GM19452 (cell line): ENCODE measurements around the gene ANKRD36B.
"Not testable (repeated sequence)": the region's sequence is repeated elsewhere in the genome, so short reads cannot be mapped to it uniquely, and the experiment has no call there.

Experiments
- ATAC-seq: cut with Tn5 transposase; IDR thresholded peaks from one replicate; pipeline ENCODE4 v1.9.1; 2021; ENCODE audit not compliant: unreplicated experiment

ANKRD36B gene

DNA sequence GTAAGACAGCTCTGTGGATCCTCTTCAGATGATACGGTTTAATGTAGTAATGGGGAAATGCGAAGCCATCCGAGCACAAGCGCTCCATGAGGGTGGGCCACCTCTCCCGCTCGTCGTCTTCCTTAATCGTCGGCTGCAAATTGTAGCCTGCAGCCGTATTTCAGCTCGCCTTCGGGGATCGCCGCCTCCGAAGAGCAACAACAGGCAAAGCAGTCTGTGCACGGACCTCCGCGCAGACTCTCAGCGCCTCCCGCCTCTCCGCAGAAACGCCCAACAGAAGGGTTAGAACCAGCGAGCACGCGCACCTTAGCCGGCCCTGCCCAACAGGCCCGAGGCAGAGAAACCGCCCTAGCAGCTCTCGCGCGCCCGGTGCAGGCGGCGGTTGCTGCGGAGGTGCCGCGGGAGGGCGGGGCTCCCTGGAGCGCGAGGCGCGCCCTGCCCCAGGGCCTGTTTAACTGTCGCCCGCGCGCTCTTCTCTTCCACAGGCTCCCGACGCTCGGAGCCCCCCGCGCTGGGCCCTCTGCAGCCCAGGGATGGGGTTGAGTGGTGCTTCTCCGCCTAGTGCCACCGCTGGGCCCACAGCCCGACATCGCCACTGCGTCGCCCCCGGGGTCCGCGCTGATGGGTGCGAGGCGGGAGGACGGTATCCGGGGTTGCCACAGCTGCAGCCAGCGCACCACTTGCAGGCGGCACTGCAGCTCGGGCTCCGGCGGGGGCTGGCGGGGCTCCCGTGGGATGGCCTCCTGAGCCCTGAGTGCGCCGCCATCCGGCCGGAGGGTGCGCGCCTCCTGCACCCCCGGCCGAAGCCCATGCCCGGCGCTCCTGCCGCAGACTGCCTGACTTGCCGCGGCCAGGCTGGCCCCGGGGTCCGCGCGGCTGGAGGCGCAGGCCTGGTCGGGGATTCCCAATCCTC is at the start of gene ANKRD36B:
Gene ANKRD36B, minus strand, starts transcription at position 280 of the 913 bp plus-strand sequence. Its CDS starts 192 bp downstream, at position 88.
- peak; percentile 76 for ATAC-seq

DNA sequence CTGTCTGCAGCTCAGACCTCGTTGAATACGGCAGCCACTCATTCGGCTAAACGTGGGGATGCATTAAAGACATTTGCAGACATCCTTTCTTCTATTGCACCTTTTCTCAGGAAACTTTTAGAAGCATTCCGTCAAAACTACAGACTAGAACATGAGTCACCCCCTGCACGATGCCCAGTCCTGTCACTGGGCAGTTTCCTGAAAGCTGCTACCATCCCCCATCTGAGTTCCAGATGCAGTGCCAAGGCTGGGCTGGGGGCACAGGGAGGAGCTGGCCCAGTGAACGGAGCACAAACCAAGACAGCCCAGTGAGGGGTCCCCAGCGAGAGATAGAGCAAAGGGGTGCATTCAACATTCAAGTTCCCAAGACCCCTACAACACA is 36.4 kb upstream of the ANKRD36B start:
- ATAC-seq = not testable (repeated sequence)

DNA sequence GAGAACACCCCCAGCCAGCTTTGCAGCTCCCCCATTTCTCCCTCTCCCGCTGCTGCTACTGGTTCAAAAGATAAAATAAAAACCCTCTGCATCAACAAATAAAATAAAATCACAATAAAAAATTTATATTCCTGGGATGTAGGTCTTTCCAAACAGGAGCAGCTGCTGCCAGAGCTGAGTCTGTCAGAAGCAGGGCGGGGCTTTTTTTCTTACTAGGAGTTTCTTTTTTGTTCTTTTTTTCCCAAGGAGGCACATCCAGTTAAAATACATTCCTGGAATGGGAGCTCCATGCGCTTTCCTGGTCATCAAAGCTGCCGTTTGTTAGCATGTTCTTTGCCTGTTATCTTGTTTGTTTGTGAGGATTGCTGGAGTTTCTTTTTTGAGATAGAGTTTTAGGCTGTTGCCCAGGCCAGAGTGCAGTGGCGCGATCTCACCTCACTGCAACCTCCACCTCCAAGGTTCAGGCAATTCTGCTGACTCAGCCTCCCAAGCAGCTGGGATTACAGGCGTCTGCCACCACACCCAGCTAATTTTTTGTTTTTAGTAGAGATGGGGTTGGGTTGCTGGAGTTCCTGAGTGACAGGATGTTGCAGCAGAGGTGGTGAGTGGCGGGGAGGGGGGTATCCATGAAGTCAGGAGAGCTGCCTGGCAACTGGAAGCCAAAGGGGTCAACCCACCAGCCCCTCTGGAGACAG is 35.8 kb upstream of the ANKRD36B start:
- ATAC-seq = not testable (repeated sequence)

DNA sequence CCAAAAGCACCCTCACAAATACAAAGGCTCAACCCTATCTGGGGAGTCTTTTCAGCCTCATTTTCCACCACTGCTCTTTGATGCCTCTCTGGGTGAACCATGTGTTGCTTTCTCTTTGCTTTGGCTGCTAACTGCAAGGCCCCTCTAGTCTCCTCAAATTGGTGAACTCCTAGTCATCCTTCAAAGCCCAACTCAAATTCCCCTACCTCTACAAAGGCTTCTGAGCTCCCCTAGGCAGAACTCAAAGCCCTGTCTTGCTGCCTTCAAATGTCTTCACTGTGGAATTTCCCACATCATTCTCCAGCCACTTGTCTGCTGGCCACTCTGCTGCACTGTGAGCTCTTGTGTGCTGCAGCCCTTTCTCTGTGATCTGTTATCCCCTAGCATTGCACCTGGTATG is 33.3 kb upstream of the ANKRD36B start:
- ATAC-seq = not testable (repeated sequence)

DNA sequence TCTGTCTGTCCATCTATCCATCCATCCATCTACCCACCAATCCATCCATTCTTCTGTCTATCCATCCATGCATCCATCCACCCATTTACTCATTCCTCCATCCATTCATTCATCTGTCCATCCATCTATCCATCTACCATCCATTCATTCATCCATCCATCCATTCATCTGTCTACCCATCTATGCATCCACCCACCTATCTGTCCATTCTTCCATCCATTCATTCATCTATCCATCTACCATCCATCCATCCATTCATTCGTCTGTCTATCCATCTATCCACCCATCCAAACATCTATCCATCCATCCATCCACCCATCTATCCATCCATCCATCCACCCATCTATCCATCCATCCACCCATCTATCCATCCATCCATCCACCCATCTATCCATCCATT is 30.8 kb upstream of the ANKRD36B start:
- not testable (repeated sequence) for ATAC-seq

DNA sequence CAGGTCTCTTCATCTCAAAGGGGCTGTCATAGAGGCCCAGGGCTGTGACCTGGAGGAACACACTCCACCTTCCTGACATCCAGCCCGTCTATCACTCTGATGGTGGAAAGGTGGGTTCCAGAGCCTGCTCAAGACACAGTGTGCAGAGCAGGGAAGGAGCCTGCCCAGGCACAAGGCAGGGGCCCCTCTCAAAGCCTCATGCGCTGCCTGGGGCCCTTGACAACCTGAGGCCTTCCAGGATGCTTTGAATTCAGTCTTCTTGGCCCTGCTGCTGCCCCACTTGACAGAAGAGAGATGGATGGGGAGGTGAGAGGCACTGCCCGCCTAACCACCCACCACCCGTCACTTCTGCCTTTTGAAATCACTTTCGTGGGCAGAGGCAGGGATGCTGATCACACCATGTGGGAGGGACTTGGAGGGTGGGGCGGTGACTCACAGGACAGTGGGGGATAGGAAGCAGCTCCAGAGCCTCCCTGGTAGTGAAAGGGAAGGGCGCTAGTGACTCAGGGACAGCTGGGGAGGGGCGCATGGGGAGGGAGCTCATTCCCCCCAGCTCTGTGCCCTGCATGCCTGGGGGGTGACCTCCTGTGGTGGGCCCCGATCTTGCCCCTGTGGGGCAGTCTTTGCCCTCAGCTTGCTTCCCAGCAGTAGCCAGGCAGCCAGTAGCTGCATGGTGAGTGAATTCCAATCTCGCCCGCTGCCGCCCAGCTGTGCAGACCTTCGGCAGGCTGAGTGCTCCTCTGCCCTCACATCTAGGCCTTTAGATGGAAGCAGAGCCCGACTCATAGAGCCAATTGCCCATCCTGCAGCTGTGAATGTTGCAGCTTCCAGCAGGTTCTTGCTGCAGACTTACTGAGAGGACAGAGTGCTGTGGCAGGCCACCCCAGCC is 29.5 kb upstream of the ANKRD36B start:
- not testable (repeated sequence) for ATAC-seq

DNA sequence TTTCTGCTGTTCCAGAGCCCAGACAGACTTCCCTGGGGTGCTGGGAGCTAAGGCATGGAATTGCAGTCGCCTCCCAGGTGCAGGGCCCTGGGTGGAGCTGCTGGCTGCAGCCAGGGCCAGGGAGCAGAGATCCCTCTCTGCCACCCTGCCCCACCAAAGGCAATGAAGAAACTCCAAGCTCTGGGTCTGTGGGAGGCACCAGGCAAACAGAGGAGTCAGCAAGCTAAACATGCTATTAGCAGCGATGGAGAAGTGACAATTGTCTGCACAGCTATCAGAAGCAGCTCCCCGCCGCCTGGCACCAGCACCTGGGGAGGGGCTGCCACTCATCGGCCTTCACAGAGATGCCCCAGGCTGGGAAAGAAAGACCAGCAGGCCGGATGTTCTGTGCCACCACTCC is 28.2 kb upstream of the ANKRD36B start:
- ATAC-seq = no peak

DNA sequence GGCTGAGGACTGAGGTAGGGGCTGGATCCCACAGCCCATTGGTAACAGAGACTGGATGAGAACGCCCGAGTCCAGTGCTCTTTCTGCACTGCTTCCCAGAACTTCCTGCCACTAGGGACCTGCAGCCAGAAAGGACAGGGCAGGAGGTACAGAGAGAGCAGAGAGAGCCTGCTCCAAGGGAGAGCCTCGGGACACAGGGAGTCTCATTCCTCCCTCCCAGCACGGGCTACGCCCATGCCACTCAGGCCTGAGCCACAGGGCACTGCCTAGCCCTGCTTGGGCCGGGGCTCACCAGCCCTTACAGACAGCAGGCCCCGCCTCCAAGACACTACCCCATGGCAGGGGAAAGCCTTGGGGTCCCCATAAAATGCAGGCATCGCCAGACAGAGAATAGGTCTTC is 26.1 kb upstream of the ANKRD36B start:
- ATAC-seq = not testable (repeated sequence)

DNA sequence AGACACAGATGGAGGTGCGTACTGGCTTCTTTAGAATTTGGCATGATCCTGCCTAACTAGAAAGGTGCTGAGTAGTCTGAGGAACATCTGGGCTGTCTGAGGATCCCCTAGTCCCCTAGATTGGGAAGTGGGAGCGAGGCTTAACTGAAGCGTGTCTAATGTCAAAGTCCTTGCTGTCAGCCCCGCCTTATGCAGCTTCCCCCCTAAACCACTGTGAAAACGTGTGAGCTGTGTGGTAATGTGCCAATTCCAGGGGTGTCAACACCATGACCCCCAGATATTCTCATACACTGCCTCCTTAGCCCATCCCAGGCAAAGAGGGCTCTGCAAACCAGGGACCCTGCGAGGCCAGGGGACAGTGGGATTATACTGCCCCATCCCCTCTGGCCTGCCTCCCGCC is 22.2 kb upstream of the ANKRD36B start:
- not testable (repeated sequence) for ATAC-seq

DNA sequence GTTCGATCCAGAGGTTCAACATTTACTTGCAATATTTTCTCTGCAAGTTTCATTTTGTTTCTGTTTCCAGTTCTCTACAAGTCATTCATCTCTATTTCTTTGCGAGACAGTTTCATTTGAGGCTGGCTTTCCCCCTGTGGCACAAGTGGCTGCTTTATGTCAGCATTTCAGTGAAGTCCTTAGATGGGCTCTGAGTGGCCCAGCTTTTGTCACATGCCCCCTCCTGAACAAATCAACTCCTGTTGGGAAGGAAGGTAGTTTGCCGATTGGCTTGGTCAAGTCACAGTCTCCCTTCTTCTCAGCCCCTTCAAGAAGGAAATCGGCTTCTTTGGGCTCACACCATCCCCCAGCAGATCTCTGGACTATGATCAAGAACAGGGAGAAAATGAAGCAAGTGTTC is 19.1 kb upstream of the ANKRD36B start:
- ATAC-seq = not testable (repeated sequence)

DNA sequence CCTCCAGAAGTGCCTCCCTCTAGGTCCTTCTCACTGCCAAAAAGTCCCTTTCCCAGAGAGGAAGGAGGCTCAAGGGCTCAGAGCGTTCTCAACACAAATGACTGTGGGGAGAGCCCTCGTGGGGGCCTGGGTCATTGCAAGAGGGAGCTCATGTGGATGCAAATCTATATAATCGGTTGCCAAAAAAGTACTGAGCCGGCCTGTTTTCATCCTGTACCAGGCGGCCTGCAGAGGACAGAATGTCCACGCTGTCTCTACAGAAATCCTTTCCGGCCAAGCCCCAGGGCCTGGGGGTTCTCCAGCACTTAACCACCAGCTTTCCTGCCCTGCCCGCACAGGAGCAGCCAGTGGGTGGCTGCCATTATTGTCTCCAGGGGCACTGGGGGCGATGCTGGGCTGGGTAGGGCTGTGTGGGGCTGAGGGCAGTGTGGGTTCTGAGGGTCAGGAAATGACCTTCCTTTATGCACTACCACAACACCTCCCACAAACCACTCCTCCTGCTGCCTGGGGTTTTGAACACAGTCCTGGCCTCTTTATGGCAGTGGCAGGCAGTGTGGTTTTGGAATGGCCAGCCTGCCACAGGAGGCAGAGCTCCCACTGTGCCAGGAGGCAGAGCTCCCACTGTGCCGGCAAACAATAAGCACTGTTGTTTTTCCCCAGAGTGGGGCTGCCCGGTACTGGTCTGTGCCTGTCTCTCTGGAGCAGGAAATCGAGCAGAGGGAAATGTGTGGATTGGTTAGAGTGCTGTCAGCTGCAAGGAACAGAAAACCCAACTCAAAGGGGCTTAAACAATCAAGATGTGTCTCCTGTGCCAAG is 16.1 kb upstream of the ANKRD36B start:
- ATAC-seq = not testable (repeated sequence)

DNA sequence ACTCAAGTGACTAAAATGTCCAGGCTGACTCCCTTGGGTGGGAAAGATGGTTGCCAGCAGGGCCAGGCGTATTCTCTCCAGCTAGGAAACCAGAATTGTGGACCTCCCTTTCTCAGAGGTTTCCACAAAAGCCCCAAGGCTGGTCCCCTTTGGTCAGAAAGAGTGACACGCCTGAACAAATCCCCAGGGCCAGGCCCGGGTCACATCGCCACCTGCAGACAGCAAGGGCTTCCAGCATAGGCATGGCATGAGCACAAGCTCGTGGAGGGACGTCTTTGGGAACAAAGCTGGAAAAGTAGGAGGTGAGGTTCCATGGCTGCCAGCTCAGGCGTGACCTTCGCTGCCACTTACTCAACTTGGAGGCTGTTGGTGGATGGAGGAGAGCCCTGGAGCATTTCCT is 15.4 kb upstream of the ANKRD36B start:
- ATAC-seq = not testable (repeated sequence)

DNA sequence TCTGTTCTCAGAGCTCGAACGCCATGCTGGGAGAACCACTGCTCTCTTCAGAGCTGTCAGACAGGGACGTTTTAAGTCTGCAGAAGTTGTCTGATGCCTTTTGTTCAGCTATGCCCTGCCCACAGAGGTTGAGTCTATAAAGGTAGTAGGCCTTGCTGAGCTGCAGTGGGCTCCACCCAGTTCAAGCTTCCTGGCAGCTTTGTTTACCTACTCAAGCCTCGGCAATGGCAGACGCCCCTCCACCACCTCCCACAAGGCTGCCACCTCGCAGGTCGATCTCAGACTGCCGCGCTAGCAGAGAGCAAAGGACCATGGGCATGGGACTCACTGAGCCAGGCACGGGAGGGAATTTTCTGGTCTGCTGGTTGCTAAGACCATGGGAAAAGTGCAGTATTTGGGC is 11.9 kb upstream of the ANKRD36B start:
- ATAC-seq = not testable (repeated sequence)

DNA sequence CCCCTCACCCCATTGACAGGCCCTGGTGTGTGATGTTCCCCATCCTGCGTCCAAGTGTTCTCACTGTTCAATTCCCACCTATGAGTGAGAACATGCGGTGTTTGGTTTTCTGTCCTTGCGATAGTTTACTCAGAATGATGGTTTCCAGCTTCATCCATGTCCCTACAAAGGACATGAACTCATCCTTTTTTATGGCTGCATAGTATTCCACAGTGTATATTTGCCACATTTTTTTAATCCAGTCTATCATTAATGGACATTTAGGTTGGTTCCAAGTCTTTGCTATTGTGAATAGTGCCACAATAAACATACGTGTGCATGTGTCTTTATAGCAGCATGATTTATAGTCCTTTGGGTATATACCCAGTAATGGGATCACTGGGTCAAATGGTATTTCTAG is 6.5 kb upstream of the ANKRD36B start:
- ATAC-seq = not testable (repeated sequence)

DNA sequence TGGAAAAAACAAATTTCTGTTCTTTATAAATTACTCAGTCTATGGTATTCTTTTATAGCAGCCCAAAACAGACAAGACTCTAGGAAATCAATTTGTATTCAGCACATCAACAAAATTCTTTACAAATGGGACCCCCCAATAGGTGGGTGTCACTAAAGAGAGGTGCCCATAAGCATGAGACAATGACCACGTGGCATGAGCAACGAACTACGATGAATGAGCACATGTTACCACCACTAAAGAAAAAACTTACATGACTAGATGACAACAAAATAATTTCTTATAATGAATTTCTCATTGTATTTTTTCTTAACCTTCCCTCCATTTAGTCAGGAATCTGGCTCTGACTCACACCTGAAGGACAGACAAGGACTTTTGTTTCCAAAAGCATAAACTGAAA is 3.8 kb upstream of the ANKRD36B start:
- not testable (repeated sequence) for ATAC-seq

DNA sequence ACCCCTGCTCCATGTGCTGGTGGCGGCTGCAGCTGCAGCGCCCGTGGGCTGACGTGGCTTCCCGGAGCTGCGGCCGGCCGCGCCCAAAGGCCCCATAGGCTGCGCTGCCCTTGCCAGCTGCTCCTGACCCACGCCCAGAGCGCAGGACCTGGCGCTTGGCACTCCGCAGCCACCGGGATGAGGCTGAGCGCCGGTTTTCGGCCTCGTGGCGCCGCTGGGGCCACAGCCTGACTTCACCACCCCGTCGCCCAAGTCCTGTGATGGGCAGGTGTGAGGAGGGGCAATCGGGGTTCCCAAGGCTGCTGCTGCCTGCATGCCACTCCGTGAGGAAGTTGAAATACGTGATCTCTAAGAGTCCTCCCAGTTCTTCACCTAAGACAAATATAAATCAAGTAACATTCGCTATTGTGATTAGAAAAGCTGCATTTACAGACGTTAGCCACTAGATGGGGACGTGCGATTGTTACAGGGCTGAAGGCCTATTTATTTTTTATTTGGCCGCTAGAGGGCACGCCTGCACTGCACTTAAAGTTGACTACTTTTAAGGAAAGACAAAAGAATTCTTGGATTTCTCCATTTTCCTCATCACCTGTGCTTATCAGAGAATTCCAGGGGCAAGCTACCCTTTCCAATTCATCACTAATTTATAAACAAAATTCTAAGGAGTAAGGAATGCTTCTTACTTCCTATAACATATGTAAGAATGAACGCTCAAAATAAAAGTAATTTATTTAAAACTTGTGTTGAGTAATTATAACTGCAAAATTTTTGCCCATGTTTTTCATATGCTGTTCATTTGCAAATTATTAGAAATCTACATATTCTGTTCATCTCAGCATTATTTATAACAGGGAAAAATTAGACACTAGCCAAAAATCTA is 1.1 kb upstream of the ANKRD36B start:
- peak; percentile 42 for ATAC-seq

DNA sequence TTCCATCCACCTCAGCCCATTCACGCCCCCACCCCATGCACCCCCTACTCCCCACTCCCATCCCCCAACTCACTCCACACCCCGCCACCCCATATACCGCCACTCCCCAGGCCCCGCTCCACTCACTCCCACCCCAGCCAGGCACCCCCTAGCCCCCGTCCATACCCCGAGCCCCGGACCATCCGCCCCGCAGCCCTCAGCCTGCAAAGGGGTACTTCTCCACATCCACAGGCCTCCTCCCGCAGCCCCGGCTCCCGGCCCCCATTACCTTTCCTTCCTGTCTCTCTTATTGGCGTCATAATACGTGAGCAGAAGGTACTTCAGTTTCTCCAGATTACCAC is 450 bp downstream of the ANKRD36B start:
- ATAC-seq = not testable (repeated sequence)

DNA sequence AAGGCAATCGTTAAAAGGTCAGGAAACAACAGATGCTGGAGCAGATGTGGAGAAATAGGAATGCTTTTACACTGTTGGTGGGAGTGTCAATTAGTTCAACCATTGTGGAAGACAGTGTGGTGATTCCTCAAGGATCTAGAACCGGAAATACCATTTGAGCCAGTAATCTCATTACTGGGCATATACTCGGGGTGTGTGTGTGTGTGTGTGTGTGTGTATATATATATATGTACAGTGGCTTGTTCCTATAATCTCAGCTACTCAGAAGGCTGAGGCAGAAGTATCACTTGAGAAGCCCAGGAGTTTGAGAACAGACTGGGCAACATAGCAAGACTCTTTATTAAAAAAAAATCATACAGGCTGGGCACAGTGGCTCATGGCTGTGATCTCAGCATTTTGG is 24.0 kb downstream of the ANKRD36B start:
- not testable (repeated sequence) for ATAC-seq

DNA sequence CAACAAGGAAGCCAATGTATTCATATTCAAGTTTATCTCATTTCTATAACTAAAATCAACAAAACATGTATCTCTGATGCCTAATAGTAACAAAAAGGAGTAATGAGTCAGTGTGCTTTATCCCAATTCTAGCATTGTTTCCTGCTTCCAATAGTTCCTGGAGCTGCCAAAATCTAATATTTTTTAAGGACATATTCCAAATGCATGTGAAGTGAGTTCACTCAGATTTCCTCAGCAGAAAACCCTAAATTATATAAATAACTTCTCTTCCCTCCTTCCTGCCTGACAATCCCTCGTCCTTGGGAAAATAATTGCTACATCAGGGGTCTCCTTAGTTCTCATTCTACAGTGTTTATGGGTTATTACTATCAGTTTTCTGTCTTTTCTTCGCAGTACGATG is 37.3 kb downstream of the ANKRD36B start:
- not testable (repeated sequence) for ATAC-seq
